Globus pallidus (tissue), 1 donor: ENCODE data around the gene MOB2.
"Not testable (repeated sequence)": the region's sequence is repeated elsewhere in the genome, so short reads cannot be mapped to it uniquely, and the experiment has no call there.

Source experiments
- DNase-seq: peaks from one replicate; pipeline ENCODE4 v3.0.0-alpha.2; 2015; ENCODE audit warnings: low spot score

Gene MOB2

GRCh38 chr11:1440066-1440465 is 46.5 kb downstream of the MOB2 start:
- DNase-seq, result no peak

GRCh38 chr11:1439341-1439740 is 47.2 kb downstream of the MOB2 start:
- DNase-seq, result no peak

GRCh38 chr11:1438967-1439330 is 47.6 kb downstream of the MOB2 start:
- no peak for DNase-seq

- DNase-seq, result no peak
Measured at GRCh38 chr11:1438261-1438966, 48.2 kb downstream of the MOB2 start.

- DNase-seq, result no peak
Measured at GRCh38 chr11:1437500-1437899, 49.1 kb downstream of the MOB2 start.

- no peak for DNase-seq
Measured at GRCh38 chr11:1436468-1437039, 50.0 kb downstream of the MOB2 start.

- no peak for DNase-seq
Measured at GRCh38 chr11:1435820-1436467, 50.6 kb downstream of the MOB2 start.

- DNase-seq, result not testable (repeated sequence)
Measured at GRCh38 chr11:1435479-1435819, 51.1 kb downstream of the MOB2 start.

- no peak for DNase-seq
Measured at GRCh38 chr11:1433977-1434640, 52.5 kb downstream of the MOB2 start.

- no peak for DNase-seq
Measured at GRCh38 chr11:1433568-1433967, 53.0 kb downstream of the MOB2 start.

GRCh38 chr11:1428762-1429316 is 57.7 kb downstream of the MOB2 start:
- DNase-seq, result no peak

GRCh38 chr11:1425439-1425838 is 61.1 kb downstream of the MOB2 start:
- no peak for DNase-seq

- DNase-seq, result no peak
Measured at GRCh38 chr11:1425006-1425405, 61.6 kb downstream of the MOB2 start.

- DNase-seq, result not testable (repeated sequence)
Measured at GRCh38 chr11:1423406-1423805, 63.2 kb downstream of the MOB2 start.

GRCh38 chr11:1422981-1423380 is 63.6 kb downstream of the MOB2 start:
- no peak for DNase-seq

GRCh38 chr11:1422481-1422880 is 64.1 kb downstream of the MOB2 start:
- no peak for DNase-seq

GRCh38 chr11:1421291-1421690 is 65.3 kb downstream of the MOB2 start:
- DNase-seq, result no peak

- no peak for DNase-seq
Measured at GRCh38 chr11:1419811-1420210, 66.8 kb downstream of the MOB2 start.
